Measurements from ENCODE around the gene MVB12A.

Gene MVB12A

GRCh38 chr19:17394891-17395415 lies 24.9 kb upstream of the MVB12A start:
- H3K4me3 ChIP-seq (ENCODE audit: insufficient read depth, low read length, poor library complexity, severe bottlenecking) = no peak overlapping the region
- H3K79me2 ChIP-seq (ENCODE audit: insufficient read depth, low read length) = no peaks in the 10 kb centered on the region
- H3K27me3 ChIP-seq (ENCODE audit: low read length) = no peaks in the 10 kb centered on the region
- H3K9me3 ChIP-seq (ENCODE audit: insufficient read depth, low read length) = no peaks in the 10 kb centered on the region
- no peak overlapping the region for H3K27ac ChIP-seq (ENCODE audit: low read depth, low read length)
- H4K20me1 ChIP-seq (ENCODE audit: low read depth, low read length) = no peaks in the 10 kb centered on the region
- no peak overlapping the region for H3K9ac ChIP-seq (ENCODE audit: low read length)
- no peaks in the 10 kb centered on the region for H3K36me3 ChIP-seq (ENCODE audit: low read length)
- H3F3A ChIP-seq (ENCODE audit: insufficient read depth) = 0 out of 2 replicates have a peak, but pooled peaks cover 3% of the 10 kb centered on the region
- H3K4me2 ChIP-seq (ENCODE audit: low read depth, low read length, poor library complexity, severe bottlenecking) = no peak overlapping the region
- no peak overlapping the region for H2AFZ ChIP-seq (ENCODE audit: low read depth, low read length, severe bottlenecking)
- H3K9me2 ChIP-seq (replicated peaks; ENCODE audit: insufficient read depth, low read length) = no peaks in the 10 kb centered on the region
- TF ChIP-seq CTCF (IDR thresholded peaks at IDR 0.05; ENCODE audit: insufficient read depth, low read length, poor library complexity, severe bottlenecking) (peak; percentile 39), EZH2phosphoT487 (conservative IDR thresholded peaks at IDR 0.05; ENCODE audit: low read length) (no peak)

GRCh38 chr19:17398902-17399527 lies 20.8 kb upstream of the MVB12A start:
- H3K27me3 ChIP-seq (ENCODE audit: low read length) = no peaks in the 10 kb centered on the region
- no peaks in the 10 kb centered on the region for H3K9me2 ChIP-seq (replicated peaks; ENCODE audit: insufficient read depth, low read length)
- H4K20me1 ChIP-seq (ENCODE audit: low read depth, low read length) = no peaks in the 10 kb centered on the region
- no peak overlapping the region for H2AFZ ChIP-seq (ENCODE audit: low read depth, low read length, severe bottlenecking)
- H3F3A ChIP-seq (ENCODE audit: insufficient read depth) = no peaks in the 10 kb centered on the region
- H3K4me2 ChIP-seq (ENCODE audit: low read depth, low read length, poor library complexity, severe bottlenecking) = no peak overlapping the region
- no peaks in the 10 kb centered on the region for H3K36me3 ChIP-seq (ENCODE audit: low read length)
- H3K9me3 ChIP-seq (ENCODE audit: insufficient read depth, low read length) = no peaks in the 10 kb centered on the region
- no peak overlapping the region for H3K27ac ChIP-seq (ENCODE audit: low read depth, low read length)
- H3K79me2 ChIP-seq (ENCODE audit: insufficient read depth, low read length) = no peaks in the 10 kb centered on the region
- TF ChIP-seq CTCF (IDR thresholded peaks at IDR 0.05; ENCODE audit: insufficient read depth, low read length, poor library complexity, severe bottlenecking) = no peak
- no peak for TF ChIP-seq EZH2phosphoT487 (conservative IDR thresholded peaks at IDR 0.05; ENCODE audit: low read length)
- no peak overlapping the region for H3K9ac ChIP-seq (ENCODE audit: low read length)
- H3K4me3 ChIP-seq (ENCODE audit: insufficient read depth, low read length, poor library complexity, severe bottlenecking) = no peak overlapping the region

GRCh38 chr19:17401628-17402027 lies 18.2 kb upstream of the MVB12A start:
- H3F3A ChIP-seq (ENCODE audit: insufficient read depth) = peaks cover 3% of the 10 kb centered on the region; the same call in 1 of the 2 replicates
- H3K9me2 ChIP-seq (replicated peaks; ENCODE audit: insufficient read depth, low read length) = no peaks in the 10 kb centered on the region
- no peaks in the 10 kb centered on the region for H3K36me3 ChIP-seq (ENCODE audit: low read length)
- peaks cover 8% of the 10 kb centered on the region; the same call in 1 of the 2 replicates for H3K79me2 ChIP-seq (ENCODE audit: insufficient read depth, low read length)
- no peaks in the 10 kb centered on the region for H3K9me3 ChIP-seq (ENCODE audit: insufficient read depth, low read length)
- no peak overlapping the region for H3K4me2 ChIP-seq (ENCODE audit: low read depth, low read length, poor library complexity, severe bottlenecking)
- no peak overlapping the region for H3K27ac ChIP-seq (ENCODE audit: low read depth, low read length)
- TF ChIP-seq EZH2phosphoT487 (conservative IDR thresholded peaks at IDR 0.05; ENCODE audit: low read length) (no peak), CTCF (IDR thresholded peaks at IDR 0.05; ENCODE audit: insufficient read depth, low read length, poor library complexity, severe bottlenecking) (no peak)
- no peak overlapping the region for H3K9ac ChIP-seq (ENCODE audit: low read length)
- no peaks in the 10 kb centered on the region for H4K20me1 ChIP-seq (ENCODE audit: low read depth, low read length)
- no peaks in the 10 kb centered on the region for H3K27me3 ChIP-seq (ENCODE audit: low read length)
- H2AFZ ChIP-seq (ENCODE audit: low read depth, low read length, severe bottlenecking) = no peak overlapping the region
- no peak overlapping the region for H3K4me3 ChIP-seq (ENCODE audit: insufficient read depth, low read length, poor library complexity, severe bottlenecking)

Measured in SU-DHL-6 (cell line).